NCI-H748 treated with DMSO at 0.1 percent for 48 hours (cell line): Measurements from ENCODE around the gene TRABD2B.

Experiments
- DNase-seq: peaks from one replicate; lab custom pipeline; 2025; lab: John Stamatoyannopoulos, UW

TRABD2B gene

GRCh38 chr1:48021792-48022191 lies 24.6 kb upstream of the TRABD2B start:
- DNase-seq = no peak

DNA sequence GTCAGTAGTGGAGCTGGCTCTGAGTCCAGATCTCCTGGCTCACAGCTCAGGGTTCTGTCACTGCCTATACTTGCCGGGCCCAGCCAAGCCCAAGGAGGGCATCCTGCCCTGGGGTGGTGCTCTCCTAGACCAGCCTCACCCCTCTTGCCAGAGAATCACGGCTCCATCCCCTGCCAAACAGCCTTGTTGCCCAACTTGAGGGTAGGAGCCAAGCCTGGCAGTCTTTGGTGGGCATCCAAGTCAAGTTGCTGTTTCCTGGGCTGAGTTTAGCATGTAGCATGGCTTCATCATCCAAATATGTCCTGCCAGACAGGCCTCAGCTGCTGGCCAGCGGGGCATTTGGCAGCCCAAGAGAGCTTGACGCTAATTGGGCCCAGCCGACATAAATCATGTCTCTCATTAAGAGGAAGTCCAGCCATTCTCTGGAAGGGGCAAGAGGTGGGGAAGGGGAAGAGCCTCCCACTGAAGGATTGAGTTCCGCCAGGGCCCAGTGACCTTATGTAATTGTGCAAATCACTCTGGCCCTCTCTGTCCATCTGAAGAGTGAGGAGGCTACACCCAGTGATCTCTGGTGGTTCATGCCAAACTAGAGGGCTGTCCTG lies 22.6 kb upstream of the TRABD2B start:
- no peak for DNase-seq

DNA sequence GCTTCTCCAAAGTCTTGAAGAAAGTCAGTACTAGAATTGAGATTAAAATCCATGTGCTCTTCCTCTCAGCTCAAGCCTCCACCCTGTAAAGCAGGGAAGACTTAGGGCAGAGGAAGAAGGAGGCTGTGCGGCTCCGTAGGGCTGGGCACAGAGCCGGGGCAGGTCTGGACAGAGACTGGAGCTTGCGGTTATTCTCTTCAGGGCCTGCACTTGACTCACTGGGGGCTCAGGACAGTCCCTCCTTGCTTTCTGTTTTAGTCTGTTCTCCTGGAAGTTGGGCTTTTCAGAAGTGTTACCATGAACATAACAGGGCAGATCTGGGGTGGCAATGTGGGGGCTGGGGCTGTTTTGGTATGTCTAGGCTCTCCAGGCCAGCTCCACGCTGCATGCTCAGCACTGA lies 21.6 kb upstream of the TRABD2B start:
- DNase-seq = no peak

DNA sequence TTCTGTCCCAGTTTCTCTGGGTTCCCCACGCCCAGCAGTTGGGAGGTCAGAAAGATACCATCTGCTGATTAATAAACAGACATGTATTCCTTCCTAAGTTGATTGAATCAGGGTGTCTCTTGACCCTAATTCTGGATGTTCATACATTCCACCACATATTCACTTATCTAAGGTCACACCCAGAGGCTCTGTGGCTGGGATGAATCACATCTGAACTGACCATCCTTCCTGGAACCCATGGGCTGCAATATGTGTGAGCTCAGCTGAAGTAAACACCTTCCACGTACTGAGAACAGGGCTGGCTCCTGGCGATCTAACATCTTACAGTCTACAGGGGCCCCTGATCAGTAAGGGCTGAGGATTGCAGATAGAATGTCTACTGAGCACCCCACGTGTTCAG lies 20.5 kb upstream of the TRABD2B start:
- DNase-seq = no peak

DNA sequence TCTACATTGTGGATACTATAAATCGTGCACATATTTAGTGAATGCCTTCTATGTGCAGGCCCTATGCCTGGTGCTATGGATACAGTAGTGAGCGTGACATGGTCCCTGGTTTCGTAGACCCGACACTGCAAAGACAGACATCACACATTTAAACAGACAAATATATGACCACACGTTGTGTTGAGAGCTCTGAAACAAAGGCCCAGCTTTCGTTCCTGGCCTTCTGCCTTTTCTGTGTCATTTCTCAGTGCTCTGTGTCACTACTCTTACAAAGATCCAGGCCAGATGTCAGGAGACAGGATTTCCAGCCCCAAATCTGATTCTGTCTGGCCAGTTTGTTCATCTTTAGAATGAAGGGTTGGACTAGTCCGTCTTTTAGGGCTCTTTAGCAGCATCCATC lies 19.3 kb upstream of the TRABD2B start:
- DNase-seq = no peak

- DNase-seq = no peak
Measured at GRCh38 chr1:48013270-48013669, 16.1 kb upstream of the TRABD2B start.

DNA sequence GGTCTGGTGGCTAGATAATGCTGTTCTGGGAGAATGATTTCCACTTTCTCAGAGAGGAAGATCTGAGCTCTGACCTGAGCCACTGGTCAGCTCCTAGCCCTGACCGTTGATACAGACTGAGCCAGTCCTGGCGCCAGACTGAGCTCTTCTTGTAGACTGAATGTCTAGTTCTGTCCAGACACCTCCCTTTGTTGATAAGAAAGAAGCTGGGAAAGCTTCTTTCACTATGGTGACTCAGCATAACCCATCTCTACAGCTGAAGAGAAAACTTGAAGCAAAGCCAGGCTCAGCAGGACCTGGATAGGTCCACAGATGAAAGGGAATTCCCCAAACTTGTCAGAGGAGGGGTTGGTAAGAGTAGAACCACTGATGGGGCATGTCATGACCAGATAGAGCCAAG lies 9.9 kb upstream of the TRABD2B start:
- DNase-seq = no peak

DNA sequence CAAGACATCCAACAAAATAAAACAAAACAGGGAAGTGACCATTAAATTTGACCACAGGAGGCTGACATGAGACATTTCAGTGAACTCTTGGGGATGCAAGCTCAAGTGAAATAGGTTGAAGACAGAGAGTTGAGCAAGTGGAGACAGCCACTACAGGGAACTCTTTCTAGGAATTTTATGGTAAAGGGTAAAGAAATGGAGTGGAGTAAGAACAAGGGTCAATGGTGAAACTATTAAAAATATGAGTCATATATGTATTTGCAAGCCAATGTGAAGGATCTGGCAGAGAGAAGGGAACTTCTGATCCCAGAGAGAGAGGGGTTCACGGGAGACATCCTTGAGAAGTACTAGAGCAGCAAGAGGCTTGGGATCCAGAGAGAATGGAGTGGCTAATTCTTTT lies 9.1 kb upstream of the TRABD2B start:
- DNase-seq = no peak

- no peak for DNase-seq
Measured at GRCh38 chr1:48005253-48006117, 8.3 kb upstream of the TRABD2B start.

DNA sequence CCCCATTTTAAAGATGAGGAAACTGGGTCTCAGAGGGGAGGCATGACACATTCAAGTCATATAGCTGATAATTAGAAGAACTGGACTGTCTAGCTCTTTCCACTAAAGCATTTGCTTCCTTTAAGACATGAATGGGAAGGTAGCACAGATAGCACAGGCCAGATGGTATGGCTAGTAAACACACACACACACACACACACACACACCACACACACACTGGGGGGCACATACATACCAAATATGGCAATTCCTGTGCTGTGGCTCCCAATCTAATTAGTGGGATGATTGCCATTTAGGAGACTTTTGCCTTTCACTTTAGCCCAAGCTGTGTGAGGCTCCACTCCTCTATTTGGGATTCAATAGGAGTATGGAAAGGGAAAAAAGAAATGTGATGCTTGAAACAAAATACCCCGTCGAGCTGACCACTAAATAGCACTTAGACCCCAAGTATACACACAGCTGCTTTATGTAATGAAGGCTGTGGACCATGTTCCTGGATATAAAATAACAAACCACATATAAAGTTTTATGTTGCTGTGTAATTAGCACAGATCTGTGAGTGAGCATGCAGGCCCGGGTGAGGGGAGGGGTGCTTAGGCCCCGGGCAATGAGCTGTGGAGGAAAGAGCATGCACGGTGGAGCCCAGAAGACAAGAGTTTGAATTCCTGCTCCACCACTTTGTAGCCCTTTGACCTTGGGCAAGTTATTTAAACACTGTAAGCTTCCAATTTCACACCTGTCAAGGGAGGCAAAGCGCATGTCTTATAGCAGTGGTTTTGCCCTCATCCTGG lies 6.8 kb upstream of the TRABD2B start:
- DNase-seq = peak; percentile 84

DNA sequence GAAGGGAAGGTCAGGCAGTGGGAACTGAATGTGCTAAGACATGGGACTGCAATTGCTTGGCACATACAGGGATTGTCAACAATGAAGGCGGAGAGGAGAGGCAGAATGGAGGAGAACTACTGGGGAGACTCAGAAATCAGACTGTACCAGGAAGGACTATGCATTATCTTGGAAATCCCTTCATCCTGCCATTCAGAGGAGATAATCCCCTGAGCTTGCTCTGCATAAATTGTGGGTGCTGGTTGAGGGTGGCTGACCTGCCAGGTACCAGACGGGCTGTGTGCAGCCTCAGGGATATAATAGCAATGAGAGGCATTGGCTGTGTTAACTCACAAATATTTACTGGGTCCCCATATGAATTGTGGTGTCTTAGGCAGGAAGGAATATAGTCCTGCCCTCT lies 5.0 kb upstream of the TRABD2B start:
- DNase-seq = no peak

- no peak for DNase-seq
Measured at GRCh38 chr1:48001696-48002095, 4.5 kb upstream of the TRABD2B start.

GRCh38 chr1:48000883-48001282 lies 3.7 kb upstream of the TRABD2B start:
- DNase-seq = no peak

DNA sequence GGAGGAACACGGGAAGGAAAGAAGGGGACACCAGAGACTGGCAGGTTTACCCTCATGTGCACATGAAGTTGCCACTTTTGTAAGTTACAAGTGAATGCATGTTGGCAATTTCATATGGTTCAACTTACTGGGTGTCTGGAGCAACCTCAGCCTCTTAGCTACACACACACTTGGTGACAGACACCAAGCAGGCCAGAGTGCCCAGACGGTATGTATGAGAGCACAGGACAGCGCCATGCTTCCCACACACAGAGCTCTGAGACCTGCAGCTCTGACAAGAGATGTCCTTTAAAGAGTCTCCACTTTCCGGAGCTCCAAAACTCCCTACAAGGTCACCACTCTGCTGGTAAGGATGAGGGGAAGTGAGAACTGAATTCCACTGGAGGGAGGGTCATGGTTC lies 1.9 kb upstream of the TRABD2B start:
- DNase-seq = no peak

DNA sequence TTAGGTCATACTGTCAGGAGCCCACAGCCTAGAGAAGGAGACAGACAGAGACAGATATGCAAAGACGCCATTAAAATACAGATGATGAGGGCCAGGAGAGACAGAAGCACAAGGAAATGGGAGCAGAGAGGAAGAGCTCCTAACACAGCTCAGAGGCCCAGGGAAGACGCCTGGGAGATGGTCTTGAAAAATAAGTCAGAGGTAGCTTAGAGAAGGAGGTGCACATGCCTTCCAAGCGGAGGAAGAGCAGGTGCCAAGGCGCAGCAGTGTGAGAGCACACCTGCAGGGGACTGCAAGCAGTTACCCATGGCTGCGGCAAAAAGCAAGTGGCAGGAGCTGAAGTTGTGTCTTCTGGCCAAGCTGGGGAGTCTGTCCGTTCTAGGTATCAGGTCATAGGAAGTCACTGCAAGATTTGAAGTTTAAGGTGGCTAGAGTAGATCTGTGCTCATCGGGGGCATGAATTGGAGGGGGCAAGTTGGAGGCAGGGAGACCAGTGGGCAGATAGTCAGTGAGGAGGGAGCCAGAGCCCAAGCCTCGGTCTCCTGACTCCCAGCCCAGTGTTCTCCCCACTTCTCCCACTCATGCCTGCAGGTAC lies 1.3 kb upstream of the TRABD2B start:
- DNase-seq = no peak

GRCh38 chr1:47996406-47997226 lies 569 bp downstream of the TRABD2B start:
- no peak for DNase-seq

DNA sequence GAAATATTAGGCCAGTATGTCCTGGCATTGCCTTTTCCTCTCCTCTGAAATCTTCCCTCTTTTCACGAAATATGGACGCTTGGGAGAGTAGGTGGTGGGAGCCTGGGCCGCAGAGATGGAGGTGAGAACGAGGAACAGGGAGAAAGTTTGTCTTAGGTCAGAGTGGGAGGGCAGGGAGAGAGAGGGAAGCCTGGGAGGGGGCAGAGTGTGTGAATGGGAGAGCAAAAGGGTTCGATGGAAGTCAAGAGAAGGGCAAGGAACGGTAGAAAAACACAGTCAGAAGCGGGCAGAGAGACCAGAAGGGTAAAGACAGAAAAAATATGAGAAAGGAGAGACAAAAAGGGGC lies 1.2 kb downstream of the TRABD2B start:
- DNase-seq = no peak

- DNase-seq = no peak
Measured at GRCh38 chr1:47995306-47996050, 1.7 kb downstream of the TRABD2B start.

- DNase-seq = no peak
Measured at GRCh38 chr1:47993881-47994625, 3.1 kb downstream of the TRABD2B start.

- DNase-seq = no peak
Measured at GRCh38 chr1:47993416-47993740, 3.8 kb downstream of the TRABD2B start.
